Nephron progenitor cell (in vitro differentiated cells): ENCODE measurements around the gene S100A16.
"Not testable (repeated sequence)": the region's sequence is repeated elsewhere in the genome, so short reads cannot be mapped to it uniquely, and the experiment has no call there.

Experiments
- DNase-seq: peaks from one replicate; pipeline ENCODE4 v3.0.0; 2021
- H3K27ac Mint-ChIP-seq: 2 replicates; pipeline ENCODE4 v1.8.0; 2021; ENCODE audit warnings: mild to moderate bottlenecking, moderate library complexity, mixed read lengths
- H3K27me3 Mint-ChIP-seq: 2 replicates; pipeline ENCODE4 v1.8.0; 2021; ENCODE audit warnings: mild to moderate bottlenecking, low read depth, mixed read lengths; ENCODE audit not compliant: poor library complexity
- H3K36me3 Mint-ChIP-seq: 2 replicates; pipeline ENCODE4 v1.8.0; 2021; ENCODE audit warnings: low read depth, mixed read lengths
- H3K4me1 Mint-ChIP-seq: 2 replicates; pipeline ENCODE4 v1.8.0; 2021; ENCODE audit warnings: mixed read lengths
- H3K4me3 Mint-ChIP-seq: 2 replicates; pipeline ENCODE4 v1.8.0; 2021; ENCODE audit warnings: mild to moderate bottlenecking, moderate library complexity, mixed read lengths
- H3K9me3 Mint-ChIP-seq: 2 replicates; pipeline ENCODE4 v1.8.0; 2021; ENCODE audit warnings: mild to moderate bottlenecking, moderate library complexity, mixed read lengths
- CTCF ChIP-seq: fragments of 200-600 bp; sonication (generic); IDR thresholded peaks from 2 replicates; pipeline ENCODE4 v1.5.0; 2021; ENCODE audit warnings: antibody characterized with exemption

Gene S100A16

GRCh38 chr1:153588482-153588881, 24.5 kb downstream of the S100A16 start:
- no peak for DNase-seq
- Mint-ChIP-seq H3K4me1 (peaks cover 48% of the 10 kb centered on the region), H3K9me3 (no peaks in the 10 kb centered on the region), H3K36me3 (no peaks in the 10 kb centered on the region), H3K27ac (no peak overlapping the region), H3K4me3 (no peak overlapping the region), H3K27me3 (peaks cover 9% of the 10 kb centered on the region)
- no peak for TF ChIP-seq CTCF

GRCh38 chr1:153588033-153588432, 24.9 kb downstream of the S100A16 start:
- Mint-ChIP-seq H3K4me1 (peaks cover 49% of the 10 kb centered on the region), H3K27ac (peak overlapping the region; percentile 50)
- not testable (repeated sequence) for H3K4me3 Mint-ChIP-seq, H3K9me3 Mint-ChIP-seq, H3K36me3 Mint-ChIP-seq, DNase-seq, H3K27me3 Mint-ChIP-seq

- no peak for TF ChIP-seq CTCF
- DNase-seq, result no peak
- Mint-ChIP-seq H3K4me3 (no peak overlapping the region), H3K4me1 (peaks cover 42% of the 10 kb centered on the region), H3K36me3 (no peaks in the 10 kb centered on the region), H3K9me3 (no peaks in the 10 kb centered on the region), H3K27me3 (peaks cover 9% of the 10 kb centered on the region), H3K27ac (no peak overlapping the region)
Measured at GRCh38 chr1:153587314-153587713, 25.6 kb downstream of the S100A16 start.

GRCh38 chr1:153586347-153586746, 26.6 kb downstream of the S100A16 start:
- H3K27ac Mint-ChIP-seq, result peak overlapping the region; percentile 94
- no peaks in the 10 kb centered on the region for H3K9me3 Mint-ChIP-seq
- peaks cover 9% of the 10 kb centered on the region for H3K27me3 Mint-ChIP-seq
- no peaks in the 10 kb centered on the region for H3K36me3 Mint-ChIP-seq
- no peak overlapping the region for H3K4me3 Mint-ChIP-seq
- peaks cover 42% of the 10 kb centered on the region for H3K4me1 Mint-ChIP-seq
- TF ChIP-seq CTCF, result no peak
- no peak for DNase-seq

- no peak overlapping the region for H3K4me3 Mint-ChIP-seq
- H3K27me3 Mint-ChIP-seq, result peaks cover 9% of the 10 kb centered on the region
- TF ChIP-seq CTCF, result no peak
- H3K4me1 Mint-ChIP-seq, result peaks cover 42% of the 10 kb centered on the region
- no peak overlapping the region for H3K27ac Mint-ChIP-seq
- no peak for DNase-seq
- H3K9me3 Mint-ChIP-seq, result no peaks in the 10 kb centered on the region
- H3K36me3 Mint-ChIP-seq, result no peaks in the 10 kb centered on the region
Measured at GRCh38 chr1:153585006-153585405, 27.9 kb downstream of the S100A16 start.

GRCh38 chr1:153583976-153584375, 29.0 kb downstream of the S100A16 start:
- no peaks in the 10 kb centered on the region for H3K9me3 Mint-ChIP-seq
- H3K4me1 Mint-ChIP-seq, result peaks cover 42% of the 10 kb centered on the region
- TF ChIP-seq CTCF, result no peak
- no peak for DNase-seq
- H3K36me3 Mint-ChIP-seq, result no peaks in the 10 kb centered on the region
- no peak overlapping the region for H3K27ac Mint-ChIP-seq
- H3K4me3 Mint-ChIP-seq, result no peak overlapping the region
- H3K27me3 Mint-ChIP-seq, result peaks cover 3% of the 10 kb centered on the region

- H3K9me3 Mint-ChIP-seq, H3K4me3 Mint-ChIP-seq, DNase-seq, H3K27ac Mint-ChIP-seq, H3K36me3 Mint-ChIP-seq, H3K27me3 Mint-ChIP-seq: not testable (repeated sequence)
- peaks cover 41% of the 10 kb centered on the region for H3K4me1 Mint-ChIP-seq
Measured at GRCh38 chr1:153583514-153583913, 29.4 kb downstream of the S100A16 start.

GRCh38 chr1:153582836-153583235, 30.1 kb downstream of the S100A16 start:
- H3K27ac Mint-ChIP-seq, H3K36me3 Mint-ChIP-seq, H3K4me3 Mint-ChIP-seq, H3K27me3 Mint-ChIP-seq, H3K9me3 Mint-ChIP-seq, DNase-seq: not testable (repeated sequence)
- H3K4me1 Mint-ChIP-seq, result peaks cover 44% of the 10 kb centered on the region
